OCI-LY1 (cell line): ENCODE measurements around the gene ZNF775.

ENCODE experiments used
- EZH2 ChIP-seq: fragments of 200-600 bp; sonication (generic), shearing (Covaris generic); IDR thresholded peaks from 2 replicates; pipeline ENCODE4 v1.8.0; 2017; ENCODE audit warnings: borderline replicate concordance, mixed run types, mild to moderate bottlenecking, antibody characterized with exemption, low read length, moderate library complexity, mixed read lengths
- TF ChIP-seq, protein P1 (sequence below): fragments of 200-600 bp; sonication (generic), shearing (Covaris generic); IDR thresholded peaks from 2 replicates; pipeline ENCODE4 v1.5.1; 2017; ENCODE audit warnings: mild to moderate bottlenecking, antibody characterized with exemption, low read length, moderate library complexity, mixed read lengths

DNA sequence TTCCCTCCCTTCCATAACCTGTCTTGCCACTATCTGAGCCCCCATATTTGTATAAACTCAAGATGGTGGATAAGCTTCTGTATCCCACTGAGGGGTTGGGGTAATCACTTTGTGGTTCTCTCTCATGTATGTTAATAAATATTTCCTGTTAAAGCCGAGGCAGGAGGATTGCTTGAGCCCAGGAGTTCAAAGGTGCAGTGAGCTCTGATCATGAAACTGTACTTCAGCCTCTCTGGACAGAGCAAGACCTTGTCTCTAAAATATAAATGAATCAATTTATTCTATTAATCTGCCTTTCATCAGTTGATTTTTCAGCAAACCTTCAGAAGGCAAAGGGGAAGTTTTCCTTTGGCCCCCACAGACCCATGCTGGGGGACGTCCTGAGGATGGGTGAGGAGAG, 35.9 kb upstream of the ZNF775 start:
- TF ChIP-seq EZH2 = no peak
- TF ChIP-seq, protein P1, sequence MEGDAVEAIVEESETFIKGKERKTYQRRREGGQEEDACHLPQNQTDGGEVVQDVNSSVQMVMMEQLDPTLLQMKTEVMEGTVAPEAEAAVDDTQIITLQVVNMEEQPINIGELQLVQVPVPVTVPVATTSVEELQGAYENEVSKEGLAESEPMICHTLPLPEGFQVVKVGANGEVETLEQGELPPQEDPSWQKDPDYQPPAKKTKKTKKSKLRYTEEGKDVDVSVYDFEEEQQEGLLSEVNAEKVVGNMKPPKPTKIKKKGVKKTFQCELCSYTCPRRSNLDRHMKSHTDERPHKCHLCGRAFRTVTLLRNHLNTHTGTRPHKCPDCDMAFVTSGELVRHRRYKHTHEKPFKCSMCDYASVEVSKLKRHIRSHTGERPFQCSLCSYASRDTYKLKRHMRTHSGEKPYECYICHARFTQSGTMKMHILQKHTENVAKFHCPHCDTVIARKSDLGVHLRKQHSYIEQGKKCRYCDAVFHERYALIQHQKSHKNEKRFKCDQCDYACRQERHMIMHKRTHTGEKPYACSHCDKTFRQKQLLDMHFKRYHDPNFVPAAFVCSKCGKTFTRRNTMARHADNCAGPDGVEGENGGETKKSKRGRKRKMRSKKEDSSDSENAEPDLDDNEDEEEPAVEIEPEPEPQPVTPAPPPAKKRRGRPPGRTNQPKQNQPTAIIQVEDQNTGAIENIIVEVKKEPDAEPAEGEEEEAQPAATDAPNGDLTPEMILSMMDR = no peak
